Osteoblast (primary cell): ENCODE data around the gene NRP2. TPM values are rescaled to one million over a fixed set of nuclear protein-coding genes. Genes with fewer than 3 reads are reported as not detected.

Experiments
- DNase-seq: peaks from one replicate; pipeline ENCODE4 v3.0.0; 2011; ENCODE audit warnings: low spot score, mixed read lengths; ENCODE audit not compliant: insufficient read length; ENCODE audit errors: missing footprints
- H2AFZ ChIP-seq: 2 replicates; pipeline ENCODE4 v1.6.0; 2011; ENCODE audit warnings: mild to moderate bottlenecking, low read length
- H3K27ac ChIP-seq: 2 replicates; pipeline ENCODE4 v1.5.1; 2011; ENCODE audit warnings: mild to moderate bottlenecking, low read depth, low read length, moderate library complexity
- H3K27me3 ChIP-seq: 2 replicates; pipeline ENCODE4 v1.6.0; 2012; ENCODE audit warnings: mild to moderate bottlenecking, control low read depth, inconsistent platforms, low read length, moderate library complexity; ENCODE audit not compliant: insufficient read depth
- H3K36me3 ChIP-seq: 2 replicates; pipeline ENCODE4 v1.5.1; 2011; ENCODE audit warnings: mild to moderate bottlenecking, low read length, control low read depth, moderate library complexity; ENCODE audit not compliant: insufficient read depth
- H3K4me1 ChIP-seq: 2 replicates; pipeline ENCODE4 v1.5.1; 2011; ENCODE audit warnings: mild to moderate bottlenecking, low read length, control low read depth, moderate library complexity; ENCODE audit not compliant: insufficient read depth
- H3K4me2 ChIP-seq: 2 replicates; pipeline ENCODE4 v1.6.0; 2011; ENCODE audit warnings: mild to moderate bottlenecking, low read length; ENCODE audit not compliant: insufficient read depth
- H3K4me3 ChIP-seq: fragments of 200-600 bp; sonication (generic); 3 replicates; pipeline ENCODE4 v1.5.1; 2012; ENCODE audit warnings: mild to moderate bottlenecking, low read length, inconsistent platforms; ENCODE audit not compliant: insufficient read depth
- H3K79me2 ChIP-seq: 2 replicates; pipeline ENCODE4 v1.6.0; 2012; ENCODE audit warnings: mild to moderate bottlenecking, low read length, control low read depth, inconsistent platforms; ENCODE audit not compliant: insufficient read depth
- H3K9me3 ChIP-seq: 2 replicates; pipeline ENCODE4 v1.5.1; 2011; ENCODE audit warnings: low read depth, low read length, control low read depth
- H4K20me1 ChIP-seq: 2 replicates; pipeline ENCODE4 v1.6.0; 2012; ENCODE audit warnings: mild to moderate bottlenecking, low read length, control low read depth; ENCODE audit not compliant: insufficient read depth
- CTCF ChIP-seq: IDR thresholded peaks from 2 replicates; pipeline ENCODE4 v1.5.1; 2011; ENCODE audit warnings: mild to moderate bottlenecking, low read depth, low read length, moderate library complexity; ENCODE audit errors: extremely low read depth
- total RNA-seq: library from RNA; depleted of rRNA; stranded (reverse); fragments of >200 nt; gene quantifications from 2 replicates; pipeline ENCODE4 v1.2.3, GENCODE V29; 2012

The NRP2 gene
- total RNA-seq, 1 donor = 183 TPM

DNA sequence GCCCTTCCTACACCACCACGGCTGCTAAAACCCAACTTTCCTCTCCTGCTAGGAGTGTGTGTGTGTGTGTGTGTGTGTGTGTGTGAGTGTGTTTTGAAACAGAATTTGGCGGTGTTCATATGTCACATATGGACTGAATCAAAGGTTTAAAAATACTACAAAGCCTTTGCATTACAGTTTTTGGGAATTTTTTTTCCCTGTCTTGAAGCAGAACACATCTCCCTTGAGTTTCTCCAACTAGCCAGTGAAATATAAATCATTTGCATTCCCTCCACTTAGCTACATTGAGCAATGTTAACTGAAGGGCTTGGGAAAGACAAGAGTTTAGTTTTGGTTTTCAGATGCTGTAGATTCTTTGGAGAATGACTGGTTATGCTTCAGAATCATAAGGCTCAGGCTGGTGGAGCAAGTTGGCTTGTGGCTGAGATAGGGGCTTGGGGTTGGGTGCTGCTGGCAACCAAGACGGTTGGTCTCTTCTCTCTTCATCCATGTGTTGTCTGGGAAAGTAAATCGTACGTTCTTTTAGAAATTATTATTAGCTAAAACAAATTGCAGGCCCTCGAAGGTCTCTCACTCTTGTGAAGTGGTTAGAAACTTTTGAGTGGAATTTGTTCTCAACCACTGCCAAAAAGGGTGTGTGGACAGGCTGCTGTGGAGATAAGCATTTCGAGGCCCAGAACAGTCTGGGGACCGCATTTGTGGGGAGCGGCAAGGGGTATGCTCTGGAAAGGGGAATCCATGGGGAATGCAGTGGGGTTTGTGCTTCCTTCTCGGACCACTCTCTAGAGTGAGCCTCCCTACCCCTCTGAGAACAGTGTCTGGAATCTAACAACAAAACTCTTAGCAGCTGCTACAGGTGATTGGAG is 1.4 kb downstream of the NRP2 start:
- peaks cover 62% of the 10 kb centered on the region for H3K79me2 ChIP-seq
- no peak for TF ChIP-seq CTCF
- peak; percentile 88 for DNase-seq
- H3K27me3 ChIP-seq = no peaks in the 10 kb centered on the region
- H3K9me3 ChIP-seq = no peaks in the 10 kb centered on the region
- peak overlapping the region; percentile 71 for H2AFZ ChIP-seq
- peak overlapping the region; percentile 80 for H3K27ac ChIP-seq
- no peaks in the 10 kb centered on the region for H3K36me3 ChIP-seq
- H4K20me1 ChIP-seq = peaks cover 24% of the 10 kb centered on the region
- H3K4me2 ChIP-seq = peak overlapping the region; percentile 96
- peak overlapping the region; percentile 84 for H3K4me3 ChIP-seq
- H3K4me1 ChIP-seq = peaks cover 45% of the 10 kb centered on the region

DNA sequence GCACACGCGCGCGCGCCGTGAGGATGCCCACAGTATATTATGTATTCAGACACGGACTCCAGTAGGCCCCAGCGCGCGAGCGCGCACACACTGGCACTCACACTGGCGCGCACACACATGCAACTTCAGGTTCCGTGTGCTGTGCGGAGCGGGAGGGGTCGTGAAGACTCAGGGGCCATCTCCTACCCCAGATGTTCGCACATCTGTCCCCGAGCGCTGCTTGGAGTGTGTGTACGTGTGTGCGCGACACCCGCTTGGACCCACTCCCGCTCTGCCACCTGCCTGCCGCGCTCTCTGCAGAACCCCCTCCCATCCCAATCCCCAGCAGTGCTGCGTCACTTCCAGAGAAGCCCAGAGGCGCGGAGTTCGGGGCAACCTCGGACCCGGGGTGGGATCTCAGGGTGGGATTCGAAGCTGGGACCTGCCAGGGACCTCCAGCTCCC is 2.6 kb downstream of the NRP2 start:
- Histone ChIP-seq H3K4me1 (peaks cover 50% of the 10 kb centered on the region), H2AFZ (peak overlapping the region; percentile 12), H3K4me3 (peak overlapping the region; percentile 84), H4K20me1 (peaks cover 24% of the 10 kb centered on the region), H3K27ac (peak overlapping the region; percentile 80), H3K79me2 (peaks cover 74% of the 10 kb centered on the region), H3K9me3 (no peaks in the 10 kb centered on the region), H3K36me3 (no peaks in the 10 kb centered on the region), H3K4me2 (peak overlapping the region; percentile 96), H3K27me3 (no peaks in the 10 kb centered on the region)
- TF ChIP-seq CTCF = no peak
- DNase-seq = no peak

DNA sequence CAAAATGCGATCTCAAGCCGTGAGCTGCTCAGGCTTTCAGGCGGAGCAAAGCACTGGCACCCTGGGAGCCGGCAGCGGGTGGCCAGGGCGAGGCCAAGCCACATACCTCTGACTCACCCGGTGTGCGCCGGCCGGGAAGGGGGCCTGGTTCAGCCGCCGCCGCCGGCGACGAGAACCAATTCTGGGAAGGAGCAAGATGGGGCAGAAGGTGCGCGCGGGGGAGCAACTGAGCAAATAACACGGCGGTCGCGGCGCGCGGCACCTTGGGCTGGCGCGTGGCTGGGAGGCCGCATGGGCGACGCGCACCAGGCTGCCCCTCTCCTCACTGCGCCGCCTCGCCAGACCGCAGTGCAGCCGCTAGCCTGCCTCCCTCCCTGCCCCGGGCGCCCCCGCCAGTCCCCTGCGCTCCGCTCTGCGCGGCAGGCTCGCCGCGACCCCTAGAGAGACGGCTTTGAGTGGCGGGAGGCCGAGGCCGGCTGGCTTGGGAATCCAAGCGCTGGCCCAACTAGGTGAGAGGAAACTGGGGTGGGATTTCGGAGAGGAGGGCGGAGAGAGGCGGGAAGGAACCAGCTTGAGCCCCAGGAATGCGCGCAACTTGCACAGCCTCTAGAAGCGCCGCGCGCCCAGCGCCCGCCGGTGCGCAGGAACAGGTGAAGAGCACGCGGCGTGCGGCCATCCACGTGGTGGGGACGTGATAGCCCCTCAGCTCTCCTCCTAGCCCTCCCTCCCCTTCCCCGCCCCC is 3.2 kb downstream of the NRP2 start:
- H3K4me1 ChIP-seq = peaks cover 44% of the 10 kb centered on the region
- TF ChIP-seq CTCF = no peak

More for the DNA sequence above, 3.2 kb downstream of the NRP2 start:
- peak; percentile 97 for DNase-seq
- H3K79me2 ChIP-seq = peaks cover 77% of the 10 kb centered on the region
- peak overlapping the region; percentile 80 for H3K27ac ChIP-seq
- H4K20me1 ChIP-seq = peaks cover 24% of the 10 kb centered on the region
- no peaks in the 10 kb centered on the region for H3K9me3 ChIP-seq
- peak overlapping the region; percentile 84 for H3K4me3 ChIP-seq
- no peaks in the 10 kb centered on the region for H3K27me3 ChIP-seq
- no peaks in the 10 kb centered on the region for H3K36me3 ChIP-seq
- peak overlapping the region; percentile 42 for H2AFZ ChIP-seq
- H3K4me2 ChIP-seq = peak overlapping the region; percentile 96
